Ectodermal cell (in vitro differentiated cells): ENCODE measurements around the gene MAPRE3.

Experiments used
- H3K27ac ChIP-seq: 2 replicates; pipeline ENCODE4 v1.7.0; 2013; ENCODE audit warnings: mild to moderate bottlenecking, low read depth, low read length; ENCODE audit not compliant: insufficient read depth, poor library complexity, severe bottlenecking
- H3K27me3 ChIP-seq: 2 replicates; pipeline ENCODE4 v1.7.0; 2013; ENCODE audit warnings: mild to moderate bottlenecking, low read length; ENCODE audit not compliant: insufficient read depth, control insufficient read depth, poor library complexity, severe bottlenecking
- H3K36me3 ChIP-seq: one replicate; pipeline ENCODE4 v1.7.0; 2013; ENCODE audit warnings: low read length; ENCODE audit not compliant: control insufficient read depth, insufficient read depth
- H3K4me1 ChIP-seq: one replicate; pipeline ENCODE4 v1.7.0; 2013; ENCODE audit warnings: low read length; ENCODE audit not compliant: control insufficient read depth, insufficient read depth
- H3K4me3 ChIP-seq: 2 replicates; pipeline ENCODE4 v1.7.0; 2013; ENCODE audit warnings: low read depth, low read length, control low read depth; ENCODE audit not compliant: insufficient read depth
- H3K9me3 ChIP-seq: 2 replicates; pipeline ENCODE4 v1.7.0; 2013; ENCODE audit warnings: mild to moderate bottlenecking, low read length, moderate library complexity; ENCODE audit not compliant: control insufficient read depth
- WGBS, 2 experiments: methylation state at CpG; one replicate each; pipeline ENCODE4 v1.1.7; 2013; ENCODE audit warnings: missing lambda C conversion rate in 2 of 2; 5-methylcytosine and 5-hydroxymethylcytosine counted together

The MAPRE3 gene

GRCh38 chr2:26948800-26949199 lies 21.6 kb upstream of the MAPRE3 start:
- no peaks in the 10 kb centered on the region for H3K27me3 ChIP-seq
- no peak overlapping the region for H3K27ac ChIP-seq
- no peak overlapping the region for H3K4me3 ChIP-seq
- no peaks in the 10 kb centered on the region for H3K9me3 ChIP-seq
- peaks cover 42% of the 10 kb centered on the region for H3K36me3 ChIP-seq
- peaks cover 13% of the 10 kb centered on the region for H3K4me1 ChIP-seq
- WGBS, 2 experiments: 95% methylated on average over 3 of the region's 3 CpGs

- Histone ChIP-seq H3K9me3 (no peaks in the 10 kb centered on the region), H3K4me3 (no peak overlapping the region), H3K4me1 (peaks cover 9% of the 10 kb centered on the region), H3K27me3 (no peaks in the 10 kb centered on the region), H3K27ac (no peak overlapping the region), H3K36me3 (peaks cover 33% of the 10 kb centered on the region)
- WGBS, 2 experiments: 94 to 95% methylated on average over 5 of the region's 5 CpGs
Measured at GRCh38 chr2:26950246-26950645, 20.2 kb upstream of the MAPRE3 start.

GRCh38 chr2:26951236-26951635 lies 19.2 kb upstream of the MAPRE3 start:
- H3K4me1 ChIP-seq: peaks cover under 1% of the 10 kb centered on the region
- no peak overlapping the region for H3K4me3 ChIP-seq
- no peak overlapping the region for H3K27ac ChIP-seq
- H3K9me3 ChIP-seq: no peaks in the 10 kb centered on the region
- no peaks in the 10 kb centered on the region for H3K27me3 ChIP-seq
- H3K36me3 ChIP-seq: peaks cover 28% of the 10 kb centered on the region
- 98 to 100% methylated on average over 3 of the region's 3 CpGs for WGBS, 2 experiments

- WGBS, 2 experiments: 42 to 43% methylated on average over 4 of the region's 4 CpGs
- H3K4me1 ChIP-seq: no peaks in the 10 kb centered on the region
Measured at GRCh38 chr2:26952374-26952773, 18.1 kb upstream of the MAPRE3 start.

GRCh38 chr2:26954135-26954534 lies 16.3 kb upstream of the MAPRE3 start:
- 92 to 94% methylated on average over 4 of the region's 4 CpGs for WGBS, 2 experiments
- H3K36me3 ChIP-seq: peaks cover 2% of the 10 kb centered on the region

More at GRCh38 chr2:26952374-26952773, 18.1 kb upstream of the MAPRE3 start:
- no peak overlapping the region for H3K4me3 ChIP-seq
- H3K36me3 ChIP-seq: peaks cover 20% of the 10 kb centered on the region
- H3K27me3 ChIP-seq: no peaks in the 10 kb centered on the region
- H3K9me3 ChIP-seq: no peaks in the 10 kb centered on the region
- no peak overlapping the region for H3K27ac ChIP-seq

GRCh38 chr2:26957041-26957440 lies 13.4 kb upstream of the MAPRE3 start:
- Histone ChIP-seq H3K9me3 (no peaks in the 10 kb centered on the region), H3K27ac (no peak overlapping the region), H3K27me3 (no peaks in the 10 kb centered on the region), H3K4me3 (no peak overlapping the region), H3K36me3 (no peaks in the 10 kb centered on the region), H3K4me1 (no peaks in the 10 kb centered on the region)
- 94 to 96% methylated on average over 2 of the region's 3 CpGs for WGBS, 2 experiments

More at GRCh38 chr2:26954135-26954534, 16.3 kb upstream of the MAPRE3 start:
- Histone ChIP-seq H3K27ac (no peak overlapping the region), H3K4me3 (no peak overlapping the region), H3K4me1 (no peaks in the 10 kb centered on the region), H3K27me3 (no peaks in the 10 kb centered on the region), H3K9me3 (no peaks in the 10 kb centered on the region)

GRCh38 chr2:26957534-26957933 lies 12.9 kb upstream of the MAPRE3 start:
- Histone ChIP-seq H3K4me1 (no peaks in the 10 kb centered on the region), H3K4me3 (no peak overlapping the region), H3K27me3 (no peaks in the 10 kb centered on the region), H3K27ac (no peak overlapping the region), H3K9me3 (no peaks in the 10 kb centered on the region), H3K36me3 (no peaks in the 10 kb centered on the region)
- WGBS, 2 experiments: 82 to 88% methylated on average over 3 of the region's 3 CpGs

GRCh38 chr2:26959331-26959730 lies 11.1 kb upstream of the MAPRE3 start:
- no peaks in the 10 kb centered on the region for H3K9me3 ChIP-seq
- H3K4me3 ChIP-seq: no peak overlapping the region
- H3K36me3 ChIP-seq: no peaks in the 10 kb centered on the region
- no peaks in the 10 kb centered on the region for H3K4me1 ChIP-seq
- 92 to 96% methylated on average over 2 of the region's 2 CpGs for WGBS, 2 experiments
- H3K27ac ChIP-seq: no peak overlapping the region
- H3K27me3 ChIP-seq: no peaks in the 10 kb centered on the region

- no peak overlapping the region for H3K4me3 ChIP-seq
- no peaks in the 10 kb centered on the region for H3K4me1 ChIP-seq
- 49 to 59% methylated on average over 3 of the region's 3 CpGs for WGBS, 2 experiments
- no peak overlapping the region for H3K27ac ChIP-seq
- H3K9me3 ChIP-seq: no peaks in the 10 kb centered on the region
- H3K27me3 ChIP-seq: peaks cover 19% of the 10 kb centered on the region
- no peaks in the 10 kb centered on the region for H3K36me3 ChIP-seq
Measured at GRCh38 chr2:26964446-26965130, 5.8 kb upstream of the MAPRE3 start.

GRCh38 chr2:26968001-26968400 lies 2.4 kb upstream of the MAPRE3 start:
- no peaks in the 10 kb centered on the region for H3K36me3 ChIP-seq
- H3K9me3 ChIP-seq: no peaks in the 10 kb centered on the region
- peaks cover 38% of the 10 kb centered on the region for H3K27me3 ChIP-seq
- peaks cover 4% of the 10 kb centered on the region for H3K4me1 ChIP-seq
- WGBS, 2 experiments: 67 to 68% methylated on average over 3 of the region's 3 CpGs
- H3K27ac ChIP-seq: no peak overlapping the region
- H3K4me3 ChIP-seq: no peak overlapping the region
